Cardiac muscle cell (in vitro differentiated cells and primary cell): ENCODE results near the gene CD48. TPM values are rescaled to one million over a fixed set of nuclear protein-coding genes. Genes with fewer than 3 reads are reported as not detected.

ENCODE experiments used
- DNase-seq, 2 donors: peaks; one replicate each; pipeline versions ENCODE4 v3.0.0 to v3.0.0-alpha.2; 2010 to 2017; ENCODE audit warnings: low read depth in 1 of 2, low spot score in 1 of 2
- H3K27ac ChIP-seq: fragments of 200-600 bp; sonication (generic); 2 replicates; pipeline ENCODE4 v1.5.1; 2016
- H3K27me3 ChIP-seq: fragments of 200-600 bp; sonication (generic); 2 replicates; pipeline ENCODE4 v1.6.0; 2016; ENCODE audit warnings: control low read depth
- H3K36me3 ChIP-seq: fragments of 200-600 bp; sonication (generic); 2 replicates; pipeline ENCODE4 v1.5.1; 2016; ENCODE audit warnings: control low read depth
- H3K4me1 ChIP-seq: fragments of 200-600 bp; sonication (generic); 2 replicates; pipeline ENCODE4 v1.8.1; 2017; ENCODE audit warnings: low read depth, mild to moderate bottlenecking, mixed run types
- H3K4me3 ChIP-seq: fragments of 200-600 bp; sonication (generic); 2 replicates; pipeline ENCODE4 v1.5.1; 2016; ENCODE audit warnings: mild to moderate bottlenecking
- H3K9me3 ChIP-seq: fragments of 200-600 bp; sonication (generic); 2 replicates; pipeline ENCODE4 v1.5.1; 2017; ENCODE audit warnings: low read depth, mild to moderate bottlenecking, control low read depth
- polyA plus RNA-seq: library from polyadenylated mRNA; unstranded; fragments of >200 nt; fragmentation: Nextera tagmentation; extraction: Ambion mirVana; gene quantifications from 2 replicates; pipeline ENCODE4 v1.2.1, GENCODE V29; 2016
- total RNA-seq: library from RNA; depleted of rRNA; stranded (reverse); fragments of >200 nt; gene quantifications from 2 replicates; pipeline ENCODE4 v1.2.3, GENCODE V29; 2016
- TF ChIP-seq, protein P1 (sequence below): IDR thresholded peaks from 2 replicates; pipeline ENCODE4 v1.5.1; 2012; ENCODE audit warnings: low read depth, mild to moderate bottlenecking, low read length

CD48 gene
- total and polyA plus RNA-seq, 2 experiments from 2014 or later: not detected

DNA sequence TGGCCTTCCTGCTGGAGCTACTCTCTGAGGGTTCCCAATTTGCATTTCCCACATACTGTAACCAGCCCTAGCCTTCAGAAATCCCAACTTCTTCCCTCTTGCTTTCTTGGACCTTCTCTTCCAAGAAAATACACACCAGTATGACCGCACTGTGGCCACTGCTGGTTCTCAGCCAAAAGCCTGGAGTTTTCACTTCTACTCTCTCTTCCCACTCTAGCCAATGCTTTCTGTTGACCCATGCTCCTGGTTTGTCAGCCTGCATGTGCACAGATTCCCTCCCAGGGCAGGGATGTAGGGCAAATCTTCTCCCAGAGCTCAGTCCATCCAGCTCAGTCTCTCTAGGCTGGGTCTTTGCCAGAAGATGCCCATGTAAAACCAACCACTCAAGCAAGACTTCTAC, 65.4 kb downstream of the CD48 start:
- Histone ChIP-seq H3K27ac (no peak overlapping the region), H3K4me3 (no peak overlapping the region), H3K27me3 (peaks cover 6% of the 10 kb centered on the region), H3K9me3 (no peaks in the 10 kb centered on the region), H3K4me1 (peaks cover 7% of the 10 kb centered on the region), H3K36me3 (no peaks in the 10 kb centered on the region)
- DNase-seq: no peak
- TF ChIP-seq, protein P1, sequence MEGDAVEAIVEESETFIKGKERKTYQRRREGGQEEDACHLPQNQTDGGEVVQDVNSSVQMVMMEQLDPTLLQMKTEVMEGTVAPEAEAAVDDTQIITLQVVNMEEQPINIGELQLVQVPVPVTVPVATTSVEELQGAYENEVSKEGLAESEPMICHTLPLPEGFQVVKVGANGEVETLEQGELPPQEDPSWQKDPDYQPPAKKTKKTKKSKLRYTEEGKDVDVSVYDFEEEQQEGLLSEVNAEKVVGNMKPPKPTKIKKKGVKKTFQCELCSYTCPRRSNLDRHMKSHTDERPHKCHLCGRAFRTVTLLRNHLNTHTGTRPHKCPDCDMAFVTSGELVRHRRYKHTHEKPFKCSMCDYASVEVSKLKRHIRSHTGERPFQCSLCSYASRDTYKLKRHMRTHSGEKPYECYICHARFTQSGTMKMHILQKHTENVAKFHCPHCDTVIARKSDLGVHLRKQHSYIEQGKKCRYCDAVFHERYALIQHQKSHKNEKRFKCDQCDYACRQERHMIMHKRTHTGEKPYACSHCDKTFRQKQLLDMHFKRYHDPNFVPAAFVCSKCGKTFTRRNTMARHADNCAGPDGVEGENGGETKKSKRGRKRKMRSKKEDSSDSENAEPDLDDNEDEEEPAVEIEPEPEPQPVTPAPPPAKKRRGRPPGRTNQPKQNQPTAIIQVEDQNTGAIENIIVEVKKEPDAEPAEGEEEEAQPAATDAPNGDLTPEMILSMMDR: no peak

DNA sequence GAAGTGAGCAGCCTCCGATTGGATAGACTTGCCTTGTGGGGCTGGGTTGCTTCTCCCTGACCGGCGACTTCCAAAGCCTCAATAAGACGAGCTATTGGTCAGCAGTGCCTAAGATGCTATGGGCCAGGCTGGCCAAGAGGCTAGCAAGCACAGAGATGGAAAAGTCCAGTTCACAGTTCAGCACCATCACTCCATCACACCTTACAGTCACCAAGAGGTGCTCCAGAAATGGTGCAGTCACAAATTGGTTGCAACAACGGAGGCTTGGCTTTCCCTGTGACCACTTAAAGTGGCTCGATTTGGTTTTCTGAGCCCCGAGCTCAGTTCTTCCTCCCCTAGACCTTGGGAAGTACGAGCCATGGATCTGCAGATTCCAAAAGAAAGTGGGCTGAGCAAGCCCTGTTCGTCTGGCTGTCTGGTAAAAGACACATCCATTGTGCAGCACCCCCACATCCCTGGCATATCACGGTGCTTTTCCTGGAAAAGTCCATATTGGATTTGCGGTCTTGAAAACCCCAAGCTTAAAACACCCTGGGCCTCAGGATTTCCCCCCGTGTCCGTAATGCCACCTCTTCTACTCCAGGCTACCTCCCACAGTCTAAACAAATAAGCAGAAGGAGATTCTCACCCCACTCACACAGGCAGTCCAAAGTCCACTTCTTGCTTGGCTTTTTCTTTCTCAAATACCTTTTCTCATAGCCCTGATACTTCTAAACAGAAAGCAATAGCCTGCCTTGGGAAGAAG, 66.1 kb downstream of the CD48 start:
- Histone ChIP-seq H3K9me3 (no peaks in the 10 kb centered on the region), H3K27me3 (peaks cover 6% of the 10 kb centered on the region), H3K27ac (no peak overlapping the region), H3K4me1 (peaks cover 2% of the 10 kb centered on the region), H3K36me3 (no peaks in the 10 kb centered on the region), H3K4me3 (no peak overlapping the region)
- DNase-seq: no peak
- TF ChIP-seq, protein P1: no peak

GRCh38 chr1:160644399-160644798, 67.2 kb downstream of the CD48 start:
- Histone ChIP-seq H3K36me3 (no peaks in the 10 kb centered on the region), H3K27ac (no peak overlapping the region), H3K4me3 (no peak overlapping the region), H3K9me3 (no peaks in the 10 kb centered on the region), H3K27me3 (peaks cover 6% of the 10 kb centered on the region), H3K4me1 (peaks cover 3% of the 10 kb centered on the region)
- no peak for DNase-seq
- TF ChIP-seq, protein P1: no peak

GRCh38 chr1:160643138-160643537, 68.5 kb downstream of the CD48 start:
- TF ChIP-seq, protein P1: no peak
- Histone ChIP-seq H3K9me3 (no peaks in the 10 kb centered on the region), H3K4me3 (no peak overlapping the region), H3K4me1 (peaks cover 10% of the 10 kb centered on the region), H3K27me3 (peaks cover 6% of the 10 kb centered on the region), H3K27ac (no peak overlapping the region), H3K36me3 (no peaks in the 10 kb centered on the region)
- no peak for DNase-seq

GRCh38 chr1:160642281-160642644, 69.4 kb downstream of the CD48 start:
- no peak overlapping the region for H3K4me3 ChIP-seq
- no peaks in the 10 kb centered on the region for H3K9me3 ChIP-seq
- peaks cover 6% of the 10 kb centered on the region for H3K27me3 ChIP-seq
- H3K36me3 ChIP-seq: no peaks in the 10 kb centered on the region
- DNase-seq: no peak
- TF ChIP-seq, protein P1: no peak
- H3K27ac ChIP-seq: no peak overlapping the region
- H3K4me1 ChIP-seq: peaks cover 10% of the 10 kb centered on the region
